Peyer's patch (tissue), 4 donors: ENCODE data around the gene GH1. TPM values are rescaled to one million over a fixed set of nuclear protein-coding genes. Genes with fewer than 3 reads are reported as not detected.
"Not testable (repeated sequence)": the region's sequence is repeated elsewhere in the genome, so short reads cannot be mapped to it uniquely, and the experiment has no call there.

Experiments used
- DNase-seq, 3 donors: peaks; one replicate each; pipeline ENCODE4 v3.0.0-alpha.2; 2017 to 2019
- H3K27ac ChIP-seq, 4 donors: fragments of 200-600 bp; sonication (generic); one replicate each; pipeline ENCODE4 v1.5.1; 2016 to 2019
- H3K27me3 ChIP-seq, 2 donors: fragments of 200-600 bp; sonication (generic); one replicate each; pipeline ENCODE4 v1.5.1; 2019
- H3K36me3 ChIP-seq, 3 donors: fragments of 200-600 bp; sonication (generic); one replicate each; pipeline ENCODE4 v1.5.1; 2016 to 2019
- H3K4me1 ChIP-seq, 4 donors: fragments of 200-600 bp; sonication (generic); one replicate each; pipeline ENCODE4 v1.5.1; 2016 to 2019
- H3K4me3 ChIP-seq, 4 donors: fragments of 200-600 bp; sonication (generic); 1 replicate in 3 of 4; 2 replicates in 1 of 4; pipeline ENCODE4 v1.5.1; 2016 to 2019; ENCODE audit warnings: mild to moderate bottlenecking in 1 of 4
- H3K9me3 ChIP-seq, 4 donors: fragments of 200-600 bp; sonication (generic); one replicate each; pipeline ENCODE4 v1.5.1; 2016 to 2019; ENCODE audit warnings: mild to moderate bottlenecking in 1 of 4
- CTCF ChIP-seq, 6 experiments: fragments of 450-650 bp in 4 of 6; fragments of 200-600 bp in 2 of 6; sonication (generic) in 1 of 6; IDR thresholded peaks; one replicate each; pipeline ENCODE4 v1.5.1; 2017 to 2019; ENCODE audit warnings: antibody characterized with exemption in 6 of 6, mild to moderate bottlenecking in 3 of 6, moderate library complexity in 1 of 6
- POLR2A ChIP-seq, 2 donors: fragments of 450-650 bp; IDR thresholded peaks; one replicate each; pipeline ENCODE4 v1.5.1; 2017; ENCODE audit warnings: antibody characterized with exemption in 2 of 2, mild to moderate bottlenecking in 2 of 2, moderate library complexity in 2 of 2
- total RNA-seq, 4 donors: library from RNA; depleted of rRNA; stranded (reverse); fragments of >200 nt; gene quantifications; one replicate each; pipeline ENCODE4 v1.1.0, GENCODE V29; 2016

GH1 gene
- total RNA-seq: not detected

- DNase-seq: peak in 1 of 3 donors; percentile 19
Measured at GRCh38 chr17:63918789-63919305, at the start of gene GH1. TSS of gene GH1 (minus strand) at chr17:63918839. CDS start at chr17:63918776, 63 bp downstream.

GRCh38 chr17:63967953-63968352, 49.3 kb upstream of the GH1 start:
- H3K4me1 ChIP-seq: no peaks in the 10 kb centered on the region
- H3K9me3 ChIP-seq: no peaks in the 10 kb centered on the region
- TF ChIP-seq POLR2A (IDR thresholded peaks at IDR 0.05) (no peak), CTCF (IDR thresholded peaks at IDR 0.05) (no peak)
- no peak overlapping the region for H3K27ac ChIP-seq
- DNase-seq: no peak
- H3K36me3 ChIP-seq: no peaks in the 10 kb centered on the region
- H3K27me3 ChIP-seq: no peaks in the 10 kb centered on the region
- no peak overlapping the region for H3K4me3 ChIP-seq

More at GRCh38 chr17:63918789-63919305, at the start of gene GH1:
- H3K27me3 ChIP-seq, H3K36me3 ChIP-seq, H3K9me3 ChIP-seq, H3K4me1 ChIP-seq, H3K4me3 ChIP-seq, H3K27ac ChIP-seq: not testable (repeated sequence)

- H3K27me3 ChIP-seq: no peaks in the 10 kb centered on the region
- TF ChIP-seq CTCF (IDR thresholded peaks at IDR 0.05) (no peak), POLR2A (IDR thresholded peaks at IDR 0.05) (no peak)
- H3K9me3 ChIP-seq: no peaks in the 10 kb centered on the region
- no peak for DNase-seq
- H3K27ac ChIP-seq: no peak overlapping the region
- no peaks in the 10 kb centered on the region for H3K36me3 ChIP-seq
- H3K4me3 ChIP-seq: no peak overlapping the region
- H3K4me1 ChIP-seq: peaks cover 0 to 3% (median 0%) of the 10 kb centered on the region in 4 donors
Measured at GRCh38 chr17:63966646-63967264, 48.1 kb upstream of the GH1 start.

GRCh38 chr17:63963123-63963522, 44.5 kb upstream of the GH1 start:
- Histone ChIP-seq H3K4me3 (no peak overlapping the region), H3K36me3 (no peaks in the 10 kb centered on the region), H3K9me3 (no peaks in the 10 kb centered on the region), H3K27ac (peak overlapping the region in 2 of 4 donors; percentile 35 to 70), H3K4me1 (peaks cover 0 to 11% (median 0%) of the 10 kb centered on the region in 4 donors), H3K27me3 (no peaks in the 10 kb centered on the region)
- DNase-seq: no peak
- TF ChIP-seq POLR2A (IDR thresholded peaks at IDR 0.05) (no peak), CTCF (IDR thresholded peaks at IDR 0.05) (no peak)

- H3K36me3 ChIP-seq: no peaks in the 10 kb centered on the region
Measured at GRCh38 chr17:63962298-63962744, 43.7 kb upstream of the GH1 start.

More at GRCh38 chr17:63962298-63962744, 43.7 kb upstream of the GH1 start:
- no peak for DNase-seq
- H3K9me3 ChIP-seq: no peaks in the 10 kb centered on the region
- H3K4me1 ChIP-seq: peaks cover 0 to 11% (median 0%) of the 10 kb centered on the region in 4 donors
- no peaks in the 10 kb centered on the region for H3K27me3 ChIP-seq
- no peak overlapping the region for H3K4me3 ChIP-seq
- H3K27ac ChIP-seq: peak overlapping the region in 2 of 4 donors; percentile 35 to 62
- TF ChIP-seq POLR2A (IDR thresholded peaks at IDR 0.05) (no peak), CTCF (IDR thresholded peaks at IDR 0.05) (no peak)
